Neural progenitor cell (in vitro differentiated cells): Measurements from ENCODE around the gene PPM1N.

Experiments
- EZH2 ChIP-seq: fragments of 200-600 bp; sonication (generic); IDR thresholded peaks from 2 replicates; pipeline ENCODE4 v1.6.1; 2017; ENCODE audit warnings: antibody characterized with exemption, mild to moderate bottlenecking, moderate library complexity
- EZH2phosphoT487 ChIP-seq: fragments of 200-600 bp; sonication (generic); IDR thresholded peaks from 2 replicates; pipeline ENCODE4 v1.6.1; 2017; ENCODE audit warnings: antibody characterized with exemption
- TF ChIP-seq, protein P1 (sequence below): fragments of 200-600 bp; sonication (generic); IDR thresholded peaks from 2 replicates; pipeline ENCODE4 v1.5.1; 2017; ENCODE audit warnings: antibody characterized with exemption, mild to moderate bottlenecking

DNA sequence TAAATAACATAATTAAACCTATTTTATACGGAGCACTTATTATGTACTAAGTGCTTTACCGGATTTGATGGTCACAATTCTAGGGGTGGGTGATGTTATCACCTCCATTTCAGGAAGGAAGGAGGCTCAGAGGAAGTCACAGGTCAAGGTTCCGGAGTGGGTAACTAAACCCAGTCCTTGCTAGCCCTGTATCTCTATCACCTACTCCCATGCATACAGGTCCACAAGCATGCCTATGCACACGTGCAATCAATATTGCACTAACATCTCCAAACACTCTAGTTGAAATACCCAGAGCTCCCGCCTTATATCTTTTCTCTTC, 48.3 kb upstream of the PPM1N start:
- TF ChIP-seq, protein P1, sequence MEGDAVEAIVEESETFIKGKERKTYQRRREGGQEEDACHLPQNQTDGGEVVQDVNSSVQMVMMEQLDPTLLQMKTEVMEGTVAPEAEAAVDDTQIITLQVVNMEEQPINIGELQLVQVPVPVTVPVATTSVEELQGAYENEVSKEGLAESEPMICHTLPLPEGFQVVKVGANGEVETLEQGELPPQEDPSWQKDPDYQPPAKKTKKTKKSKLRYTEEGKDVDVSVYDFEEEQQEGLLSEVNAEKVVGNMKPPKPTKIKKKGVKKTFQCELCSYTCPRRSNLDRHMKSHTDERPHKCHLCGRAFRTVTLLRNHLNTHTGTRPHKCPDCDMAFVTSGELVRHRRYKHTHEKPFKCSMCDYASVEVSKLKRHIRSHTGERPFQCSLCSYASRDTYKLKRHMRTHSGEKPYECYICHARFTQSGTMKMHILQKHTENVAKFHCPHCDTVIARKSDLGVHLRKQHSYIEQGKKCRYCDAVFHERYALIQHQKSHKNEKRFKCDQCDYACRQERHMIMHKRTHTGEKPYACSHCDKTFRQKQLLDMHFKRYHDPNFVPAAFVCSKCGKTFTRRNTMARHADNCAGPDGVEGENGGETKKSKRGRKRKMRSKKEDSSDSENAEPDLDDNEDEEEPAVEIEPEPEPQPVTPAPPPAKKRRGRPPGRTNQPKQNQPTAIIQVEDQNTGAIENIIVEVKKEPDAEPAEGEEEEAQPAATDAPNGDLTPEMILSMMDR, result no peak
- no peak for TF ChIP-seq EZH2
- TF ChIP-seq EZH2phosphoT487, result no peak
